Activated T-cell treated with anti-CD3 and anti-CD28 coated beads, Interleukin-2, amount 50 U/mL, for 48 hours (primary cell): Measurements from ENCODE around the gene NID1.
"Not testable (repeated sequence)": the region's sequence is repeated elsewhere in the genome, so short reads cannot be mapped to it uniquely, and the experiment has no call there.

Experiments
- DNase-seq, 2 experiments: peaks; one replicate each; pipeline ENCODE4 v3.0.0-alpha.2; 2020

The NID1 gene

GRCh38 chr1:236021424-236022135, 43.3 kb downstream of the NID1 start:
- DNase-seq = no peak

GRCh38 chr1:236020359-236021219, 44.3 kb downstream of the NID1 start:
- DNase-seq = no peak

- no peak for DNase-seq
Measured at GRCh38 chr1:236018885-236019453, 45.9 kb downstream of the NID1 start.

GRCh38 chr1:236016782-236017400, 48.0 kb downstream of the NID1 start:
- DNase-seq = no peak

GRCh38 chr1:236016083-236016482, 48.8 kb downstream of the NID1 start:
- DNase-seq = no peak

- DNase-seq = no peak
Measured at GRCh38 chr1:236015539-236015938, 49.4 kb downstream of the NID1 start.

- no peak for DNase-seq
Measured at GRCh38 chr1:236013330-236013729, 51.6 kb downstream of the NID1 start.

- no peak for DNase-seq
Measured at GRCh38 chr1:236011641-236012040, 53.2 kb downstream of the NID1 start.

GRCh38 chr1:236010443-236010842, 54.4 kb downstream of the NID1 start:
- DNase-seq = no peak

- DNase-seq = no peak
Measured at GRCh38 chr1:236009857-236010256, 55.0 kb downstream of the NID1 start.

- DNase-seq = no peak
Measured at GRCh38 chr1:236009191-236009590, 55.7 kb downstream of the NID1 start.

- DNase-seq = no peak
Measured at GRCh38 chr1:236007781-236008180, 57.1 kb downstream of the NID1 start.

- not testable (repeated sequence) for DNase-seq
Measured at GRCh38 chr1:236003058-236003457, 61.8 kb downstream of the NID1 start.

- no peak for DNase-seq
Measured at GRCh38 chr1:236002572-236002971, 62.3 kb downstream of the NID1 start.

- DNase-seq = no peak
Measured at GRCh38 chr1:236002025-236002390, 62.9 kb downstream of the NID1 start.

GRCh38 chr1:236000781-236001180, 64.1 kb downstream of the NID1 start:
- no peak for DNase-seq

GRCh38 chr1:235999259-235999925, 65.5 kb downstream of the NID1 start:
- peak; percentile 80 to 81 for DNase-seq

GRCh38 chr1:235998812-235999211, 66.1 kb downstream of the NID1 start:
- DNase-seq = peak; percentile 64 to 71

- DNase-seq = no peak
Measured at GRCh38 chr1:235997931-235998330, 67.0 kb downstream of the NID1 start.

GRCh38 chr1:235997049-235997448, 67.8 kb downstream of the NID1 start:
- DNase-seq = no peak

GRCh38 chr1:235996048-235996785, 68.7 kb downstream of the NID1 start:
- DNase-seq = no peak

GRCh38 chr1:235995511-235995910, 69.4 kb downstream of the NID1 start:
- no peak for DNase-seq
